ENCODE measurements around the gene ERC1.
"Not testable (repeated sequence)": the region's sequence is repeated elsewhere in the genome, so short reads cannot be mapped to it uniquely, and the experiment has no call there.

The ERC1 gene

GRCh38 chr12:1195513-1195912, 204.5 kb downstream of the ERC1 start:
- ATAC-seq (ENCODE audit: low read depth) = no peak
- H3K27me3 ChIP-seq (ENCODE audit: insufficient read depth, poor library complexity, severe bottlenecking) = no peaks in the 10 kb centered on the region

GRCh38 chr12:1197264-1198018, 206.4 kb downstream of the ERC1 start:
- peak; percentile 97 for ATAC-seq (ENCODE audit: low read depth)
- Histone ChIP-seq H3K4me3 (ENCODE audit: severe bottlenecking) (no peak overlapping the region), H3K36me3 (ENCODE audit: low read depth) (peaks cover 19% of the 10 kb centered on the region), H3K9me3 (ENCODE audit: severe bottlenecking) (peaks cover 2% of the 10 kb centered on the region), H3K27ac (ENCODE audit: poor library complexity, severe bottlenecking) (peak overlapping the region; percentile 92), H3K27me3 (ENCODE audit: insufficient read depth, poor library complexity, severe bottlenecking) (no peaks in the 10 kb centered on the region), H3K4me1 (ENCODE audit: insufficient read depth, poor library complexity, severe bottlenecking) (peaks cover 44% of the 10 kb centered on the region)
- TF ChIP-seq, protein P1, sequence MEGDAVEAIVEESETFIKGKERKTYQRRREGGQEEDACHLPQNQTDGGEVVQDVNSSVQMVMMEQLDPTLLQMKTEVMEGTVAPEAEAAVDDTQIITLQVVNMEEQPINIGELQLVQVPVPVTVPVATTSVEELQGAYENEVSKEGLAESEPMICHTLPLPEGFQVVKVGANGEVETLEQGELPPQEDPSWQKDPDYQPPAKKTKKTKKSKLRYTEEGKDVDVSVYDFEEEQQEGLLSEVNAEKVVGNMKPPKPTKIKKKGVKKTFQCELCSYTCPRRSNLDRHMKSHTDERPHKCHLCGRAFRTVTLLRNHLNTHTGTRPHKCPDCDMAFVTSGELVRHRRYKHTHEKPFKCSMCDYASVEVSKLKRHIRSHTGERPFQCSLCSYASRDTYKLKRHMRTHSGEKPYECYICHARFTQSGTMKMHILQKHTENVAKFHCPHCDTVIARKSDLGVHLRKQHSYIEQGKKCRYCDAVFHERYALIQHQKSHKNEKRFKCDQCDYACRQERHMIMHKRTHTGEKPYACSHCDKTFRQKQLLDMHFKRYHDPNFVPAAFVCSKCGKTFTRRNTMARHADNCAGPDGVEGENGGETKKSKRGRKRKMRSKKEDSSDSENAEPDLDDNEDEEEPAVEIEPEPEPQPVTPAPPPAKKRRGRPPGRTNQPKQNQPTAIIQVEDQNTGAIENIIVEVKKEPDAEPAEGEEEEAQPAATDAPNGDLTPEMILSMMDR (IDR thresholded peaks at IDR 0.05; ENCODE audit: poor library complexity, severe bottlenecking) = no peak
- DNase-seq (ENCODE audit: low spot score) = no peak

More at GRCh38 chr12:1195513-1195912, 204.5 kb downstream of the ERC1 start:
- peak overlapping the region; percentile 92 for H3K27ac ChIP-seq (ENCODE audit: poor library complexity, severe bottlenecking)
- no peak for DNase-seq (ENCODE audit: low spot score)
- TF ChIP-seq, protein P1 (IDR thresholded peaks at IDR 0.05; ENCODE audit: poor library complexity, severe bottlenecking) = no peak
- H3K9me3 ChIP-seq (ENCODE audit: severe bottlenecking) = peaks cover 2% of the 10 kb centered on the region
- H3K4me3 ChIP-seq (ENCODE audit: severe bottlenecking) = no peak overlapping the region
- H3K4me1 ChIP-seq (ENCODE audit: insufficient read depth, poor library complexity, severe bottlenecking) = peaks cover 32% of the 10 kb centered on the region
- peaks cover 23% of the 10 kb centered on the region for H3K36me3 ChIP-seq (ENCODE audit: low read depth)

DNA sequence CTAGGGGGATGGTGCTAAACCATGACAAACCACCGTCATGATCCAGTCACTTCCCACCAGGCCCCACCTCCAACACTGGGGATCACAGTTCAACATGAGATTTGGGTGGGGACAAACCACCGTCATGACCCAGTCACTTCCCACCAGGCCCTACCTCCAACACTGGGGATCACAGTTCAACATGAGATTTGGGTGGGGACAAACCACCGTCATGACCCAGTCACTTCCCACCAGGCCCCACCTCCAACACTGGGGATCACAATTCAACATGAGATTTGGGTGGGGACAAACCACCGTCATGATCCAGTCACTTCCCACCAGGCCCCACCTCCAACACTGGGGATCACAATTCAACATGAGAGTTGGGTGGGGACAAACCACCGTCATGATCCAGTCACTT, 207.8 kb downstream of the ERC1 start:
- Histone ChIP-seq H3K27ac (ENCODE audit: poor library complexity, severe bottlenecking) (peak overlapping the region; percentile 92), H3K36me3 (ENCODE audit: low read depth) (peaks cover 15% of the 10 kb centered on the region), H3K4me1 (ENCODE audit: insufficient read depth, poor library complexity, severe bottlenecking) (peaks cover 33% of the 10 kb centered on the region)
- ATAC-seq (ENCODE audit: low read depth); H3K9me3 ChIP-seq (ENCODE audit: severe bottlenecking); DNase-seq (ENCODE audit: low spot score); H3K27me3 ChIP-seq (ENCODE audit: insufficient read depth, poor library complexity, severe bottlenecking); H3K4me3 ChIP-seq (ENCODE audit: severe bottlenecking): not testable (repeated sequence)

DNA sequence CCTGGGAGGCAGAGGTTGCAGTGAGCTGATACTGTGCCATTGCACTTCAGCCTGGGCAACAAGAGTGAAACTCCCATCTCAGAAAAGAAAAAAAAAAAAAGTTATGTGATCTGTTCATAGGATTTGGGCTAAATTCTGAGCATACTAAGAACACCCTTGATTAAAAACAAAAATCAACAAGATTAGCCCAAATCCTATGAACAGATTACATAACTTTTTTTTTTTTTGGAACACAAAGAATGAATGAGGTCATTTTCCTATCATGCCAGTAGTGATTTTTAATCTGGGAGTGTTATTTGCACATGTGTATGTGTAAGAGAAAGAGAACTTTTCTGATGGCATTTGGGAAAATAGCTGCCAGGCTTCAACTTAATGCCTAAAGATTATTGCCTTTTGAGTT, 208.7 kb downstream of the ERC1 start:
- ATAC-seq (ENCODE audit: low read depth) = no peak
- no peaks in the 10 kb centered on the region for H3K27me3 ChIP-seq (ENCODE audit: insufficient read depth, poor library complexity, severe bottlenecking)
- DNase-seq (ENCODE audit: low spot score) = no peak
- no peak overlapping the region for H3K4me3 ChIP-seq (ENCODE audit: severe bottlenecking)
- peaks cover 2% of the 10 kb centered on the region for H3K9me3 ChIP-seq (ENCODE audit: severe bottlenecking)
- H3K27ac ChIP-seq (ENCODE audit: poor library complexity, severe bottlenecking) = peak overlapping the region; percentile 11
- H3K36me3 ChIP-seq (ENCODE audit: low read depth) = peaks cover 15% of the 10 kb centered on the region
- peaks cover 32% of the 10 kb centered on the region for H3K4me1 ChIP-seq (ENCODE audit: insufficient read depth, poor library complexity, severe bottlenecking)
- TF ChIP-seq, protein P1 (IDR thresholded peaks at IDR 0.05; ENCODE audit: poor library complexity, severe bottlenecking) = no peak

- TF ChIP-seq, protein P1 (IDR thresholded peaks at IDR 0.05; ENCODE audit: poor library complexity, severe bottlenecking) = no peak
- DNase-seq (ENCODE audit: low spot score) (no peak), ATAC-seq (ENCODE audit: low read depth) (no peak)
- no peaks in the 10 kb centered on the region for H3K27me3 ChIP-seq (ENCODE audit: insufficient read depth, poor library complexity, severe bottlenecking)
- no peak overlapping the region for H3K4me3 ChIP-seq (ENCODE audit: severe bottlenecking)
- peaks cover 2% of the 10 kb centered on the region for H3K9me3 ChIP-seq (ENCODE audit: severe bottlenecking)
- peak overlapping the region; percentile 40 for H3K27ac ChIP-seq (ENCODE audit: poor library complexity, severe bottlenecking)
- H3K36me3 ChIP-seq (ENCODE audit: low read depth) = peaks cover 15% of the 10 kb centered on the region
- H3K4me1 ChIP-seq (ENCODE audit: insufficient read depth, poor library complexity, severe bottlenecking) = peaks cover 44% of the 10 kb centered on the region
Measured at GRCh38 chr12:1201030-1201429, 210.0 kb downstream of the ERC1 start.

Data from RWPE2 (cell line).